Activated T-cell treated with anti-CD3 and anti-CD28 coated beads, Interleukin-2, amount 50 U/mL, for 4 hours (primary cell): ENCODE data around the gene TIAM2. TPM values are rescaled to one million over a fixed set of nuclear protein-coding genes. Genes with fewer than 3 reads are reported as not detected.

ENCODE experiments used
- ATAC-seq, 2 donors: fragments of 200-7000 bp; cut with Tn5 transposase; one replicate each; pipeline ENCODE4 v1.10.0; 2021
- DNase-seq: peaks from one replicate; pipeline ENCODE4 v3.0.0-alpha.2; 2020
- H3K27me3 Mint-ChIP-seq: one replicate; pipeline ENCODE4 v1.8.0; 2021; ENCODE audit warnings: low read depth, mixed read lengths
- H3K36me3 Mint-ChIP-seq: one replicate; pipeline ENCODE4 v1.8.0; 2022; ENCODE audit warnings: mixed read lengths; ENCODE audit not compliant: insufficient read depth
- H3K4me1 Mint-ChIP-seq: one replicate; pipeline ENCODE4 v1.8.0; 2021; ENCODE audit warnings: low read depth, mixed read lengths
- H3K4me3 Mint-ChIP-seq: one replicate; pipeline ENCODE4 v1.8.0; 2021; ENCODE audit warnings: mild to moderate bottlenecking, moderate library complexity, mixed read lengths
- H3K9me3 Mint-ChIP-seq: one replicate; pipeline ENCODE4 v1.8.0; 2021; ENCODE audit warnings: mixed read lengths
- total RNA-seq, 3 donors: library from RNA; stranded (reverse); gene quantifications; one replicate each; pipeline ENCODE4 v1.2.1, GENCODE V29; 2021

Gene TIAM2
- total RNA-seq, 3 donors from 2014 or later = 11.0 to 18.5 (median 12.2) TPM

GRCh38 chr6:155075930-155076695 lies 81.0 kb downstream of the TIAM2 start:
- DNase-seq (no peak), ATAC-seq (peak in 1 of 2 donors; percentile 23)
- Mint-ChIP-seq H3K9me3 (no peaks in the 10 kb centered on the region), H3K4me1 (peaks cover 5% of the 10 kb centered on the region), H3K36me3 (no peaks in the 10 kb centered on the region), H3K4me3 (no peak overlapping the region), H3K27me3 (no peaks in the 10 kb centered on the region)

DNA sequence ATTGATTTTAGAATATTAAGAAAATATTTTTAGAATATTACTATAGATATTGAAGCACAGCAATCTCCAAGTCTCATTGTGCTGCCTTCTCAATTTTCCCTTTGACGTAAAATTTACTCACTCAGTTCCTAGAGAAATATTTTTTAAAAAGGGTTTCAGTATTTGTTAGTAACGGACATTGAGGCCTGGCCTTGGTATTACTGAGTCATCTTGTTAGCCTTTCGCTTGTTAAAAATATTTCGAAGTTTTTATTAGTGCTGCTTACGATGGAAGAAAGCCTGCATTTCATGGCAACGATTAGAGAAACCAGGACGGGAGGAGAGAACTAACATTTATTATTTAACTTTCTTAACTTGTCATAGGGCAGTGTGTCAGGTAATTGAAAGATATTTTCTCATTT lies 82.2 kb downstream of the TIAM2 start:
- no peaks in the 10 kb centered on the region for H3K27me3 Mint-ChIP-seq
- H3K9me3 Mint-ChIP-seq = no peaks in the 10 kb centered on the region
- no peak for DNase-seq
- H3K4me3 Mint-ChIP-seq = no peak overlapping the region
- no peak for ATAC-seq
- peaks cover 5% of the 10 kb centered on the region for H3K4me1 Mint-ChIP-seq
- no peaks in the 10 kb centered on the region for H3K36me3 Mint-ChIP-seq

GRCh38 chr6:155077784-155078183 lies 82.7 kb downstream of the TIAM2 start:
- H3K9me3 Mint-ChIP-seq = no peaks in the 10 kb centered on the region
- no peaks in the 10 kb centered on the region for H3K27me3 Mint-ChIP-seq
- no peaks in the 10 kb centered on the region for H3K36me3 Mint-ChIP-seq
- peaks cover 5% of the 10 kb centered on the region for H3K4me1 Mint-ChIP-seq
- H3K4me3 Mint-ChIP-seq = no peak overlapping the region
- no peak for ATAC-seq
- no peak for DNase-seq

GRCh38 chr6:155078331-155078745 lies 83.2 kb downstream of the TIAM2 start:
- H3K4me3 Mint-ChIP-seq = no peak overlapping the region
- H3K9me3 Mint-ChIP-seq = no peaks in the 10 kb centered on the region
- peaks cover 5% of the 10 kb centered on the region for H3K4me1 Mint-ChIP-seq

DNA sequence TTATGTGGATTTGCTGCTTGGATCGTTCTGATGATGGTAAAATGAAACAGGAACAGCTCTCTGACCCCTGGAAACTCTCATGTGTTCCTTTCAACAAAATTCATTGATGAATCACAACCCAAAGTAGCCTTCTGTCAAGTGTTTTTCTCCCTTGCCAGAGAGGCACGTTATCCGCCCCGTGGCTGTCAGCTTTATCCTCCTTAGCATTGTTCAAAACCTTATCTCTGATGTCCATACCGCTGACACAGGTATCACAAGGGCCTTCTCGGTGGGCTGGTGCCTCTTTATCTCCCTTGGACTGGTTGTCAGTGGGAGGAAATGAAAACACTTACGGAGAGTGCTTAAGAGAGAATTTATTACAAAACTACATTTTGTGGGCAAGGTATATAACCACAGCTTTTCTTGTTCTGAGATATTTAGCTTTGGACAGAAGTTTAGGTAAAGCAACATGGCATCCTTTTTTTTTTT lies 84.9 kb downstream of the TIAM2 start:
- DNase-seq (no peak), ATAC-seq (peak; percentile 28 to 38)
- Mint-ChIP-seq H3K4me3 (no peak overlapping the region), H3K9me3 (no peaks in the 10 kb centered on the region), H3K4me1 (peaks cover 5% of the 10 kb centered on the region), H3K27me3 (no peaks in the 10 kb centered on the region), H3K36me3 (no peaks in the 10 kb centered on the region)

More at GRCh38 chr6:155078331-155078745, 83.2 kb downstream of the TIAM2 start:
- ATAC-seq (no peak), DNase-seq (no peak)
- Mint-ChIP-seq H3K27me3 (no peaks in the 10 kb centered on the region), H3K36me3 (no peaks in the 10 kb centered on the region)

GRCh38 chr6:155080881-155081845 lies 86.0 kb downstream of the TIAM2 start:
- ATAC-seq = no peak
- Mint-ChIP-seq H3K4me3 (no peak overlapping the region), H3K36me3 (no peaks in the 10 kb centered on the region), H3K4me1 (peaks cover 5% of the 10 kb centered on the region), H3K9me3 (no peaks in the 10 kb centered on the region), H3K27me3 (no peaks in the 10 kb centered on the region)
- DNase-seq = no peak

DNA sequence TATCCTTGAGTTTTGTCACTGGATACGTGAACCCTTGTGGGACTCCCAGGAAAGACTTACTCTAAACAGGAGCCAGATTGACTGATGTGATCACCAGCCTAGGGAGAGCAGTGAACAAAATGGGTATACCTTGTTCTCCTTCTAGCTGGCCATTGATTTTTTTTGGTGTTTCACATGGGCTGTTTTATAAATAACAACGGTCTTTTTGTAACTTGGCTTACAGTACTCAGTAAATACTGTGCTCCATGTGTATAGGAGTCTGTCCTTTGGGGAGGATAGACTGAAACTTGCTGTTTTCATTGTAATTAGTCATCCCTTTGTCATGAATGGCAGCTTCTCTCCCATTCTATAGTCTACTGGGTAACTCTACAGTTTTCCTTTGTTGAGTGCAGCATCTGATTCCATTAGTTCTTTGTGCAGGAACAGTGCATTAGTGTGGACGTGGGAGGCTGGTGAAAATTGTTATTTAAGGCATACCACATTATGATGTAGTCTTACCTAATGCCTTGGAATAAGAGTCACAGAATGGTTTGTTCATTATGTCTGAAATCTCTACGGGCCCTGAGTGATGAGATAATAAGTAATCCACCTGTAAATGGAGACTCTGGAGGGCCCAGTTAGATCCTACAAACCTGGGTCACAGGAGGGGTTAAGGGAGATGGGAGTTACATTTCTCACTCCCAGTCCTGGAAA lies 89.5 kb downstream of the TIAM2 start:
- Mint-ChIP-seq H3K4me3 (no peak overlapping the region), H3K4me1 (peaks cover 5% of the 10 kb centered on the region), H3K27me3 (no peaks in the 10 kb centered on the region), H3K9me3 (no peaks in the 10 kb centered on the region), H3K36me3 (no peaks in the 10 kb centered on the region)
- ATAC-seq = peak in 1 of 2 donors; percentile 30
- DNase-seq = no peak

- no peak for ATAC-seq
- no peaks in the 10 kb centered on the region for H3K27me3 Mint-ChIP-seq
- no peaks in the 10 kb centered on the region for H3K4me1 Mint-ChIP-seq
- no peak for DNase-seq
- no peak overlapping the region for H3K4me3 Mint-ChIP-seq
- H3K9me3 Mint-ChIP-seq = no peaks in the 10 kb centered on the region
- H3K36me3 Mint-ChIP-seq = no peaks in the 10 kb centered on the region
Measured at GRCh38 chr6:155085582-155086257, 90.6 kb downstream of the TIAM2 start.

DNA sequence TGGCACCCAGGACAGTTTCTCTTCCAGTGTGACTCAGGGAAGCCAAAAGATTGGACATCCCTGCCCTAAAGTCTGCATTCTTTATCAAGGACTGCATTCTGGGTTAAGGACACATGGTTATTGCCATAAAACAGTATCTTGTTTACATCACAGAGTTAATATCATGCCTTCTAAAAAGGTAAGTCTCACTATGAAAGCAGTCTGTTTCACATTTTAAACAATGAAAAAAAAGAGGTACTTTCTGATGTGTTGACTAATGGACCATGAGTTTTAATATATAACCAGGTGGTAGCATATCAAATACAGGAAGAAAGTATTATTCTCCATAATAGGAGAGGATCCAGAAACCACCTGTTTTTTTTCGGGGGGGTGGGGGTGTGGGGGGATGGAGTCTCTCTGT lies 93.7 kb downstream of the TIAM2 start:
- ATAC-seq = no peak
- Mint-ChIP-seq H3K27me3 (no peaks in the 10 kb centered on the region), H3K36me3 (no peaks in the 10 kb centered on the region), H3K9me3 (no peaks in the 10 kb centered on the region), H3K4me3 (no peak overlapping the region), H3K4me1 (peaks cover 8% of the 10 kb centered on the region)
- DNase-seq = no peak

- Mint-ChIP-seq H3K27me3 (no peaks in the 10 kb centered on the region), H3K36me3 (no peaks in the 10 kb centered on the region), H3K4me3 (no peak overlapping the region), H3K9me3 (no peaks in the 10 kb centered on the region), H3K4me1 (peaks cover 11% of the 10 kb centered on the region)
- ATAC-seq (no peak), DNase-seq (no peak)
Measured at GRCh38 chr6:155089746-155090145, 94.6 kb downstream of the TIAM2 start.

GRCh38 chr6:155090166-155090565 lies 95.1 kb downstream of the TIAM2 start:
- no peaks in the 10 kb centered on the region for H3K36me3 Mint-ChIP-seq
- DNase-seq (no peak), ATAC-seq (no peak)
- no peak overlapping the region for H3K4me3 Mint-ChIP-seq
- peaks cover 11% of the 10 kb centered on the region for H3K4me1 Mint-ChIP-seq
- H3K27me3 Mint-ChIP-seq = no peaks in the 10 kb centered on the region
- H3K9me3 Mint-ChIP-seq = no peaks in the 10 kb centered on the region

DNA sequence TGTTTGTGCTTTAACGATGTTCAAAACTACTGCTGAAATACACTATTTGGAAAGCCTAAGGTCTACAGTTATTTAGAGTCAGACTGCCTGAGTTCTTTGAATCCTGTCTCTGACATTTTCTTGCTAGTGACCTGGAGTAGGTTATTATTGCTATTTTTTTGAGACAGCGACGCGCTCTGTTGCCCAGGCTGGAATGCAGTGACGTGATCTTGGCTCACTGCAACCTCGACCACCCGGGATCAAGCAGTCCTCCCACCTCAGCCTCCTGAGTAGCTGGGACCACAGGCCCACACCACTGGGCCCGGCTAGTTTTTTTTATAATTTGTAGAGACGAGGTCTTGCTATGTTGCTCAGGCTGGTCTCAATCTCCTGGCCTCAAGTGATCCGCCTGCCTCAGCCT lies 96.6 kb downstream of the TIAM2 start:
- no peak overlapping the region for H3K4me3 Mint-ChIP-seq
- DNase-seq (no peak), ATAC-seq (no peak)
- peaks cover 13% of the 10 kb centered on the region for H3K4me1 Mint-ChIP-seq
- no peaks in the 10 kb centered on the region for H3K27me3 Mint-ChIP-seq
- no peaks in the 10 kb centered on the region for H3K36me3 Mint-ChIP-seq
- H3K9me3 Mint-ChIP-seq = no peaks in the 10 kb centered on the region

DNA sequence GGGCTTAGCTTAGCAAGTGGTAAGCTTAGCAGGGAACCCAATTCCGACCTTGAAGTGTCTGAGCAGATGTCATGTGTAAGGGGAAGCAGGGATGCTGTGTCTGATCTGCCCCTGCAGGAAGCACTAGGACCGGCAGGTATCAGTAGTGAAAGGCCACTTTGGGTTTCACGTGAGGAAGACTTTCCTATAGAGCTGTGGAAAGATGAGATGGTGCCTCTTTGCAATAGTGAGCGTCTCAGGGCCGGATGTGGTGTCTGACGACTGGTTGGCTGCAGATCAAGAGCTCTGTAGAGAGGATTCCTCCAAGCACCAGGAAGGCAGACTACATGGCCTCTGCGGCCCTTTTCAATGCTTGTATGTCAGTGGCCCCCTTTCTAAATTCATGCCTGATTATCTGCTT lies 98.3 kb downstream of the TIAM2 start:
- Mint-ChIP-seq H3K27me3 (no peaks in the 10 kb centered on the region), H3K4me1 (peaks cover 13% of the 10 kb centered on the region), H3K36me3 (no peaks in the 10 kb centered on the region), H3K4me3 (no peak overlapping the region), H3K9me3 (peaks cover 4% of the 10 kb centered on the region)
- DNase-seq (peak; percentile 18), ATAC-seq (peak; percentile 51 to 71)

DNA sequence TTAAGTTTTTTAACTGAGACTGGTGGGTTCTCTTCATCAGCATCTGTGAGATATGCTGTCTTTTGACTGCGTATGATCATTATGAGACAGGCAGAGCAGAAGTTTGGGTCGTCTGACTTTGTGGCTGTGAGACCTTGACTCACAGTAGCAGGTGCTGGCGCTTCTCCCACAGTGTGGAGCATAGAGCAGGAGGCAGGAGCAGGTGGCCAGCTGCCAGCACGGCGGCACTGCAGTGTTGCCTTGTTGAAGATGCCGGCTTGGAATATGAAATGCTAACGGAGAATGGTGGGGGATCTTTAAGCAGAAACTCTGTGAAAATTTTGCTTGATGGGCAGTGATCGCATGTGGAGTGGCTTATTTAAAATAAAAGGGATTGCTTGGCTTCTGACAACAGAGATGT lies 105.0 kb downstream of the TIAM2 start:
- H3K36me3 Mint-ChIP-seq = no peaks in the 10 kb centered on the region
- ATAC-seq (no peak), DNase-seq (no peak)
- no peaks in the 10 kb centered on the region for H3K27me3 Mint-ChIP-seq
- H3K9me3 Mint-ChIP-seq = peaks cover 4% of the 10 kb centered on the region
- peaks cover 9% of the 10 kb centered on the region for H3K4me1 Mint-ChIP-seq
- H3K4me3 Mint-ChIP-seq = no peak overlapping the region
